GM12878 (cell line): ENCODE measurements around the gene PATL1.

ENCODE experiments used
- ASH2L ChIP-seq: fragments of 300-600, 200-600 bp; sonication (generic); IDR thresholded peaks from 2 replicates; pipeline ENCODE4 v1.6.1; 2017; ENCODE audit warnings: low read depth, mild to moderate bottlenecking, borderline replicate concordance
- HCFC1 ChIP-seq: fragments of 150-350 bp; IDR thresholded peaks from 2 replicates; pipeline ENCODE4 v1.6.1; 2014; ENCODE audit warnings: low read length
- JUND ChIP-seq: IDR thresholded peaks from 2 replicates; pipeline ENCODE4 v1.6.1; 2012; ENCODE audit warnings: low read depth, mild to moderate bottlenecking, low read length, improper control_type of control experiment, moderate library complexity
- MYC ChIP-seq: IDR thresholded peaks from 2 replicates; pipeline ENCODE4 v1.6.1; 2011; ENCODE audit warnings: mild to moderate bottlenecking, low read length, moderate library complexity, inconsistent platforms; ENCODE audit not compliant: insufficient read depth, insufficient replicate concordance, insufficient read length, severe bottlenecking
- SMC3 ChIP-seq: IDR thresholded peaks from 2 replicates; pipeline ENCODE4 v1.6.1; 2011; ENCODE audit warnings: low read length, improper control_type of control experiment, borderline replicate concordance
- ZNF217 ChIP-seq: fragments of 450-650 bp; IDR thresholded peaks from 2 replicates; pipeline ENCODE4 v1.6.1; 2017; ENCODE audit warnings: antibody characterized with exemption, mild to moderate bottlenecking
- TF ChIP-seq, protein P1 (sequence below), 3 experiments: IDR thresholded peaks in 2 of 3; conservative IDR thresholded peaks in 1 of 3; 2 replicates each; pipeline ENCODE4 v1.5.1; 2011; ENCODE audit warnings: low read depth in 3 of 3, low read length in 3 of 3, mild to moderate bottlenecking in 3 of 3, control low read depth in 2 of 3, moderate library complexity in 2 of 3, inconsistent platforms in 1 of 3, mixed read lengths in 1 of 3; ENCODE audit not compliant: control insufficient read depth in 2 of 3, insufficient read depth in 1 of 3; ENCODE audit errors: extremely low read depth in 1 of 3

DNA sequence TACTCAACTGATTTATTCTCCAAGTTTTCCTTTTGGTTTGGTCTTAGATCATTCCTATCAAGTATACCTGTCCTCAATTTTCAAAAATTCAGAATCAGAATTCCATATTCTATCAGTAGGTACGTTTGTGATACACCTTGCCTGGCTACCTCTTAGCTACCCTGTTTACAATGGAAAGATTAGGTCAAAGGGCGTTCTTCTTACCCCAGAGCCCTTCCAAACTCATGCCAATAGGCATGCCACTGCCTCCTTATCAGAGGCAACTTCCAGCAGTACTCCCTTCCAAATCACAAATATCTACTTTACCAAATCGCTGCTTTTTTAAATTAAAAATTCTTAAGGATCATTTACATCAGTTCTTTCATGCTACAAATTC, 1.0 kb downstream of the PATL1 start:
- TF ChIP-seq MYC (no peak), ZNF217 (no peak), ASH2L (no peak), JUND (no peak), SMC3 (no peak), HCFC1 (no peak)
- TF ChIP-seq, protein P1, sequence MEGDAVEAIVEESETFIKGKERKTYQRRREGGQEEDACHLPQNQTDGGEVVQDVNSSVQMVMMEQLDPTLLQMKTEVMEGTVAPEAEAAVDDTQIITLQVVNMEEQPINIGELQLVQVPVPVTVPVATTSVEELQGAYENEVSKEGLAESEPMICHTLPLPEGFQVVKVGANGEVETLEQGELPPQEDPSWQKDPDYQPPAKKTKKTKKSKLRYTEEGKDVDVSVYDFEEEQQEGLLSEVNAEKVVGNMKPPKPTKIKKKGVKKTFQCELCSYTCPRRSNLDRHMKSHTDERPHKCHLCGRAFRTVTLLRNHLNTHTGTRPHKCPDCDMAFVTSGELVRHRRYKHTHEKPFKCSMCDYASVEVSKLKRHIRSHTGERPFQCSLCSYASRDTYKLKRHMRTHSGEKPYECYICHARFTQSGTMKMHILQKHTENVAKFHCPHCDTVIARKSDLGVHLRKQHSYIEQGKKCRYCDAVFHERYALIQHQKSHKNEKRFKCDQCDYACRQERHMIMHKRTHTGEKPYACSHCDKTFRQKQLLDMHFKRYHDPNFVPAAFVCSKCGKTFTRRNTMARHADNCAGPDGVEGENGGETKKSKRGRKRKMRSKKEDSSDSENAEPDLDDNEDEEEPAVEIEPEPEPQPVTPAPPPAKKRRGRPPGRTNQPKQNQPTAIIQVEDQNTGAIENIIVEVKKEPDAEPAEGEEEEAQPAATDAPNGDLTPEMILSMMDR (IDR thresholded peaks at IDR 0.05 in 2 of 3, conservative IDR thresholded peaks at IDR 0.05 in 1 of 3; ENCODE audit: control insufficient read depth in 2 of 3, extremely low read depth in 1 of 3, insufficient read depth in 1 of 3, low read depth in 3 of 3, low read length in 3 of 3) = no peak
